ENCODE measurements around the gene CRB3.
A peak's percentile ranks its signal among the peaks of the same experiment; 100 is the strongest.

Gene CRB3

GRCh38 chr19:6481541-6482342 lies 17.7 kb downstream of the CRB3 start, which contains the start of gene DENND1C:
TSS of gene DENND1C (minus strand) at chr19:6481787. CDS start at chr19:6481695, 92 bp downstream.
- no peak within 1 kb of the TSS for H3K4me3 ChIP-seq (ENCODE audit: control insufficient read depth, low read depth, low read length)
- DNase-seq (ENCODE audit: low read depth), result no peak
- peak; percentile 49 for TF ChIP-seq CTCF (conservative IDR thresholded peaks at IDR 0.05; ENCODE audit: control insufficient read depth, insufficient read depth, low read depth, low read length)

DNA sequence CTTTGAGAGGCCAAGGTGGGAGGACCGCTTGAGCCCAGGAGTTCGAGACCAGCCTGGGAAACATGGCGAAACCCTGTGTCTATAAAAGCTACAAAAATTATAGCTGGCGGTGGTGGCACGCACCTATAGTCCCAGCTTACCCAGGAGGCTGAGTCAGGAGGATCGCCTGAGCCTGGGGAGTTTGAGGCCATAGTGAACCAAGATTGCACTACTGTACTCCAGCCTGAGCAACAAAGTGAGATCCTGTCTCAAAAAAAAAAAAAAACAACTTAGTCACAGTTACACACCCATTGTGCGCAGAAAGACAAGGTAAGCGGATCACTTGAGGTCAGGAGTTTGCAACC lies 18.2 kb downstream of the CRB3 start:
- no peak for TF ChIP-seq CTCF (conservative IDR thresholded peaks at IDR 0.05; ENCODE audit: control insufficient read depth, insufficient read depth, low read depth, low read length)
- DNase-seq (ENCODE audit: low read depth), result no peak
- no peak overlapping the region for H3K4me3 ChIP-seq (ENCODE audit: control insufficient read depth, low read depth, low read length)

DNA sequence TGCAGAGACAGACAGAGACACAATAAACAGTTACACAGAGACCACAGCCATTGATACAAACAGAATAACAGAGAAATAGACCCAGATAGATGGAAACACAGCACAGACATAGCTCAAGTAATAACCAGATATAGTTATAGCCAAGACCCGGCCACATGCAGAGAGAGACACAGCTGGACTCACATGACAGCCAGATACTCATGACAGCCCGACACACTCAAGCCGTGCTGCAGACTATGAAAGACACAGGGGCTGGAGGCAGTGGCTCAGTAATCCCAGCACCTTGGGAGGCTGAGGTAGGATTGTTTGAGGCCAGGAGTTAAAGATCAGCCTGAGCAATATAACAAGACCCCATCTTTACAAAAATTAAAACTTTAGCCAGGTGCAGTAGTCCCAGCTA lies 19.2 kb downstream of the CRB3 start:
- DNase-seq (ENCODE audit: low read depth), result no peak
- no peak overlapping the region for H3K4me3 ChIP-seq (ENCODE audit: control insufficient read depth, low read depth, low read length)
- no peak for TF ChIP-seq CTCF (conservative IDR thresholded peaks at IDR 0.05; ENCODE audit: control insufficient read depth, insufficient read depth, low read depth, low read length)

DNA sequence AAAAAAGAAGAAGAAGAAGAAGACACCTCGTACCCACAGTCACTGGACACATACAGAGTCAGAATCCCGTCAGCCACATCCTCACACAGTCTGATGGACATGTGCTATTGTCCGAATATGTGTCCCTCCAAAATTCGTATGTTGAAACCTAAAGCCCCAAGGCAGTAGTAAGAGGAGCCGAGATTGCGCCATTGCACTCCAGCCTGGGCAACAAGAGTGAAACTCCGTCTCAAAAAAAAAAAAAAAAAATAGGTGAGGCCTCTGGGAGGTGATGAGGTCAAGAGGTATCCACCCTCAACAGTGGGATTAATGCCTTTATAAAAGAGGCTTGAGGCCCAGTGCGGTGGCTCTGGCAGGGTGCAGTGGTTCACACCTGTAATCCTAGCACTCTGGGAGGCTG lies 20.2 kb downstream of the CRB3 start:
- H3K4me3 ChIP-seq (ENCODE audit: control insufficient read depth, low read depth, low read length), result no peak overlapping the region
- TF ChIP-seq CTCF (conservative IDR thresholded peaks at IDR 0.05; ENCODE audit: control insufficient read depth, insufficient read depth, low read depth, low read length), result no peak

GRCh38 chr19:6484831-6485230 lies 20.8 kb downstream of the CRB3 start:
- no peak for DNase-seq (ENCODE audit: low read depth)
- no peak for TF ChIP-seq CTCF (conservative IDR thresholded peaks at IDR 0.05; ENCODE audit: control insufficient read depth, insufficient read depth, low read depth, low read length)
- no peak overlapping the region for H3K4me3 ChIP-seq (ENCODE audit: control insufficient read depth, low read depth, low read length)

More for the DNA sequence above, 20.2 kb downstream of the CRB3 start:
- no peak for DNase-seq (ENCODE audit: low read depth)

GRCh38 chr19:6489278-6490061 lies 25.4 kb downstream of the CRB3 start:
- no peak for TF ChIP-seq CTCF (conservative IDR thresholded peaks at IDR 0.05; ENCODE audit: control insufficient read depth, insufficient read depth, low read depth, low read length)
- no peak for DNase-seq (ENCODE audit: low read depth)
- H3K4me3 ChIP-seq (ENCODE audit: control insufficient read depth, low read depth, low read length), result no peak overlapping the region

Measured in fibroblast of mammary gland (primary cell).